ENCODE measurements around the gene PARP6. TPM values are rescaled to one million over a fixed set of nuclear protein-coding genes. Genes with fewer than 3 reads are reported as not detected.

PARP6 gene
- total RNA-seq, 1 donor from 2014 or later = 93.9 TPM

DNA sequence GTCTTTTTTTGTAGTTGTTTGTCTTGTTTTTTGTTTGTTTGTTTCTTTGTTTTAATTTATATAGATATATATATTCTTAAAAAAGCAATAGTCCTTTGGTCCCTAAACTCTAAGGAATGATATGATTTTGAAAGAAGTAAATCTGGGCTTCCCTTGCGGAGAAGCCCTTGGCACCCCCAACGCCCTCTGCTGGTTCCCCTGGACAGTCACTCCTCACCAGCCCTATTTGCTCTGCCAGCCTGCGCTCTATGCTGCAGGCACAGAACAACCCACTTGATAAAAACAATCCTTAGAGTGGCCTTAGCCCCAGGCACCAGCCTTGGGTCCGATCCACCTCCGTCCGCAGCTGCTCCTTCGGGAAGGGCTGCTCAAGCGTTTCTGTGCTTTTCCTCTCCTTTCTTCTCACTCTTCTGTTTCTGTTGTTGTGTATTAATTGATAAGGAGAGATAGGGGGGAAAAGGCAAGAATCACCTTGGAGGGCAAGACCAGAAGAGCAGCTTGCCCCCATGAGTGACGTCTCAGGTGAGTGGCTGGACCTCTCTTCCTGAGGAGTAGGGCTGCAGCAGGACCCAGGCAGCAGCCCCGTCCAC is 13.7 kb upstream of the PARP6 start:
- no peaks in the 10 kb centered on the region for H3K27me3 Mint-ChIP-seq (ENCODE audit: unreplicated experiment)
- no peak overlapping the region for H3K4me3 Mint-ChIP-seq (ENCODE audit: unreplicated experiment)
- no peaks in the 10 kb centered on the region for H3K4me1 Mint-ChIP-seq (ENCODE audit: unreplicated experiment)
- H3K36me3 Mint-ChIP-seq (ENCODE audit: unreplicated experiment) = no peaks in the 10 kb centered on the region
- no peaks in the 10 kb centered on the region for H3K9me3 Mint-ChIP-seq (ENCODE audit: unreplicated experiment)
- H3K27ac Mint-ChIP-seq (ENCODE audit: unreplicated experiment) = no peak overlapping the region
- TF ChIP-seq, protein P1, sequence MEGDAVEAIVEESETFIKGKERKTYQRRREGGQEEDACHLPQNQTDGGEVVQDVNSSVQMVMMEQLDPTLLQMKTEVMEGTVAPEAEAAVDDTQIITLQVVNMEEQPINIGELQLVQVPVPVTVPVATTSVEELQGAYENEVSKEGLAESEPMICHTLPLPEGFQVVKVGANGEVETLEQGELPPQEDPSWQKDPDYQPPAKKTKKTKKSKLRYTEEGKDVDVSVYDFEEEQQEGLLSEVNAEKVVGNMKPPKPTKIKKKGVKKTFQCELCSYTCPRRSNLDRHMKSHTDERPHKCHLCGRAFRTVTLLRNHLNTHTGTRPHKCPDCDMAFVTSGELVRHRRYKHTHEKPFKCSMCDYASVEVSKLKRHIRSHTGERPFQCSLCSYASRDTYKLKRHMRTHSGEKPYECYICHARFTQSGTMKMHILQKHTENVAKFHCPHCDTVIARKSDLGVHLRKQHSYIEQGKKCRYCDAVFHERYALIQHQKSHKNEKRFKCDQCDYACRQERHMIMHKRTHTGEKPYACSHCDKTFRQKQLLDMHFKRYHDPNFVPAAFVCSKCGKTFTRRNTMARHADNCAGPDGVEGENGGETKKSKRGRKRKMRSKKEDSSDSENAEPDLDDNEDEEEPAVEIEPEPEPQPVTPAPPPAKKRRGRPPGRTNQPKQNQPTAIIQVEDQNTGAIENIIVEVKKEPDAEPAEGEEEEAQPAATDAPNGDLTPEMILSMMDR (IDR thresholded peaks at IDR 0.05) = peak; percentile 64
- DNase-seq (ENCODE audit: extremely low spot score, unreplicated experiment) = no peak

DNA sequence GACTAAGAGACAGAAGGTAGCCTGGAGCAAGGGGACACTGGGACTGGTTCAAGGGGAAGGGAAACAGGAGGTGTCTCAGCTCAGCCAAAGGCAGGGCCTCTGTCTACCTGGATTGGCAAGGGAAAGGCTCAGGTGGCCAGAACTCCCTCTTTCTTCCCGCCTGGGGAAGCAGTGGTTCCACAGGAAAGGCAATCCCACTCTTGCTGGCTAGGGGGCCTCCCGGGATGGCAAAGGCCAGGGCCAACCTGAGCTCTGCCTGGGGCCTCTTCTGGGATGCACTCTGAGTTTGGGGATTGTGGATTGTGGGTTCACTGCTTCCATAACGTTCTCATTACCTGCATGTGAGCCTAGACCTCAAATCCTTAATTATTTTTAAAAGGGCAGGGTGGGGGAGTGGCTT is 13.0 kb upstream of the PARP6 start:
- no peaks in the 10 kb centered on the region for H3K4me1 Mint-ChIP-seq (ENCODE audit: unreplicated experiment)

DNA sequence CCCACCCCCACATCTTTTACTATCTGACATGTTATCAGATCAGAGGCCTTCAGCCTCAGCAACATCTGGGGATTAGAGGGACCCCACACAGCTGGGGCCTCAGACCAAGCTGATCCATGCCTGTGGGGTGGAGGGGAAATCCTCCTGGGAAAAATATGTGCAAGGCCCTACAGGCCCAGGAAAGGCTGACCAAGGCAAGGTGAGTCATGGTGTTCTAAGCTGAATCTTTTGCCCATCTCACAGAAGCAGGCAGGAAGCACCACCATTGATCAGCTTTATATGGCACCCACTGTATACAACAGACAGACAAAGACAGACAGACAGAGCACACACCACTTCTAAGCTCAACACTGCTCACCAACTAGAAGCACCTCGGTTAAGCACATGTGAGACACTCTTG is 12.4 kb upstream of the PARP6 start:
- H3K36me3 Mint-ChIP-seq (ENCODE audit: unreplicated experiment) = no peaks in the 10 kb centered on the region
- H3K27ac Mint-ChIP-seq (ENCODE audit: unreplicated experiment) = no peak overlapping the region
- no peaks in the 10 kb centered on the region for H3K4me1 Mint-ChIP-seq (ENCODE audit: unreplicated experiment)
- DNase-seq (ENCODE audit: extremely low spot score, unreplicated experiment) = no peak
- H3K9me3 Mint-ChIP-seq (ENCODE audit: unreplicated experiment) = no peaks in the 10 kb centered on the region
- no peak overlapping the region for H3K4me3 Mint-ChIP-seq (ENCODE audit: unreplicated experiment)
- TF ChIP-seq, protein P1 (IDR thresholded peaks at IDR 0.05) = no peak
- H3K27me3 Mint-ChIP-seq (ENCODE audit: unreplicated experiment) = no peaks in the 10 kb centered on the region

More for the DNA sequence above, 13.0 kb upstream of the PARP6 start:
- no peak for DNase-seq (ENCODE audit: extremely low spot score, unreplicated experiment)
- no peaks in the 10 kb centered on the region for H3K36me3 Mint-ChIP-seq (ENCODE audit: unreplicated experiment)
- no peak overlapping the region for H3K27ac Mint-ChIP-seq (ENCODE audit: unreplicated experiment)
- no peak overlapping the region for H3K4me3 Mint-ChIP-seq (ENCODE audit: unreplicated experiment)
- TF ChIP-seq, protein P1 (IDR thresholded peaks at IDR 0.05) = no peak
- H3K9me3 Mint-ChIP-seq (ENCODE audit: unreplicated experiment) = no peaks in the 10 kb centered on the region
- H3K27me3 Mint-ChIP-seq (ENCODE audit: unreplicated experiment) = no peaks in the 10 kb centered on the region

DNA sequence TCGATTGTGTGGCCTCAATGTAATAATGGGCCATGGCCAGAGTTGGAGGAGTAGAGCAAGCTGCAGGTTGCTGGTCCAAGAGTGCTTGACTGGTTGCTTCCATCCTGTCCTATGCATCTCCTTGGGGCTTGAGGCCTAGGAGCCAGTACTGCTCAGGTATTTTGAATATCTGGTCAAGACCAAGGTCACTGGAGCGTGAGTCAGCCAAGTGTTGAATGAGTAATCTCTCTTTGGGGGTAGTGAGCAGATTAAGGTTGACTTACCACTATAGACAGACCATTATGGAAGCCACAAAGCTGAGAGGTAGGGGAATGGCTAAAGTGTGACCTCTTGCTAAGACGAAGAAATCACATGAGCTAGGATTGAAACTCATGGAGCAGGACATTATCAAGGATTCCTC is 9.4 kb upstream of the PARP6 start:
- Mint-ChIP-seq H3K36me3 (ENCODE audit: unreplicated experiment) (no peaks in the 10 kb centered on the region), H3K9me3 (ENCODE audit: unreplicated experiment) (no peaks in the 10 kb centered on the region), H3K4me1 (ENCODE audit: unreplicated experiment) (no peaks in the 10 kb centered on the region), H3K4me3 (ENCODE audit: unreplicated experiment) (no peak overlapping the region), H3K27me3 (ENCODE audit: unreplicated experiment) (peaks cover 3% of the 10 kb centered on the region), H3K27ac (ENCODE audit: unreplicated experiment) (no peak overlapping the region)
- no peak for DNase-seq (ENCODE audit: extremely low spot score, unreplicated experiment)
- TF ChIP-seq, protein P1 (IDR thresholded peaks at IDR 0.05) = no peak

DNA sequence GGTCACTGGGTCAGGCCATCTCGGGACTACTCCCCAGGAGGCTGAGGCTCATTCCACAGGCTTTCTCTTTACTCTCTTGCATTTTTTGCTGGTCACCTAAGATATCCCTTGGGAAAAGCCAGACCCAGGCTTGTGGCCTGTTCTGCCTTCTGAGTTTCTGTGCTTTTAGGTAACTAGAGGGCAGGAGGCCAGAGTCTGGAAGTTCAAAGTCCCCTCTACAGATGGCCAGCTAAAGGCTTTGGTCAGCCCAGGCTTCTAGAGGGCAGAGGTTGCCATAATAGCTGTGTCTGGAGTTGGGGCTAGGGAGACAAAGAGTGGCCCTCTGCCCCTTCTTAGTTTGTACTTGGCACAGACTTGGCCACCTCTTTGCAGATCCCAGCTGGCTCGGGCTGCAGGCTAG is 8.4 kb upstream of the PARP6 start:
- Mint-ChIP-seq H3K4me1 (ENCODE audit: unreplicated experiment) (no peaks in the 10 kb centered on the region), H3K36me3 (ENCODE audit: unreplicated experiment) (no peaks in the 10 kb centered on the region), H3K27me3 (ENCODE audit: unreplicated experiment) (peaks cover 7% of the 10 kb centered on the region), H3K9me3 (ENCODE audit: unreplicated experiment) (no peaks in the 10 kb centered on the region), H3K4me3 (ENCODE audit: unreplicated experiment) (no peak overlapping the region), H3K27ac (ENCODE audit: unreplicated experiment) (no peak overlapping the region)
- TF ChIP-seq, protein P1 (IDR thresholded peaks at IDR 0.05) = no peak
- DNase-seq (ENCODE audit: extremely low spot score, unreplicated experiment) = no peak

Data from osteocyte (in vitro differentiated cells).